ENCODE results near the gene GRIK4.

Gene GRIK4

DNA sequence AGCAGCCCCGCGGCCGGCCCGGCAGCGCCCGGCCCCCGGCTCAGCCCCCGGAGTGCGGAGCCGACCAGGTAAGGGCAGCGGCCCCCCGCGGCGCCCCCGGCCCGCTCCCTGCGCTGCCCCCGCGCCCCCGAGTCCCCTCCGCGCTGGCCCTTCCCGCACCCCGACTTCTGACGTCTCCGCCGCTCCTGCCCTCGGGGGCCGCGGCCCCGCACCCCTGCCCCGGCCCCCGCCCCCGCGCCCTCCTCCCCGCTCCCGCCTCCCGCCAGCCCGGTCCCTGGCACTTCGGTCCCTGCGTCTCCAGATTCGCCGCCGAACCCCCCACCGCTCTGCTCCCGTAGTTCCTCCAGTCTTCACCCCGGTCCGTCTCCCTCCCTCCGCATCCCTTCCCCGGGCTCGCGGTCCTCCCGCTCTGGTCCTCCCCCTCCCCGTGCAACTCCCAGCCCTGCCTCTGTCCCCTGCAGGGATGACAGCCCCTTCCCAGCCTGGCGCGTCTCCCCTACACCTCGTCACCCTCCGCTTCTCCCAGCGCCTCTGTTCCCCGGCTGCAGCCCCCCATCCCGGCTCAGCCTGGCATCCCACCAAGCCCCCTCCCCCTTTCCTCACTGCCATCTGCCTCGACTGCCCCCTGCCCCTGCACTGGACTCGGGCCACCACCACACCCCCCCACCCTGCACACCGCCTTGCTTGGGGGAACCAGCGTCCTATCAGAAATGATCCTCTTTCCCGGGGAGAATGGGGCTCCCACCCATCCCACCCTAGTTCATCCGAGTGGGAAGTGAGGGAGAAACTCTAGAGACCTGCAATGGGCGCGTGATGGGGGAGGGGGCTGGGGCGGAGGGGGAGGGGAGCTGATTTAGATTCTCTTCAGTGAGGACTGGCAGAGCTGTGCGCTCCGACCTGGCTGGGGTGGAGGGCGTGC, 531 bp downstream of the GRIK4 start:
- DNase-seq: no peak

DNA sequence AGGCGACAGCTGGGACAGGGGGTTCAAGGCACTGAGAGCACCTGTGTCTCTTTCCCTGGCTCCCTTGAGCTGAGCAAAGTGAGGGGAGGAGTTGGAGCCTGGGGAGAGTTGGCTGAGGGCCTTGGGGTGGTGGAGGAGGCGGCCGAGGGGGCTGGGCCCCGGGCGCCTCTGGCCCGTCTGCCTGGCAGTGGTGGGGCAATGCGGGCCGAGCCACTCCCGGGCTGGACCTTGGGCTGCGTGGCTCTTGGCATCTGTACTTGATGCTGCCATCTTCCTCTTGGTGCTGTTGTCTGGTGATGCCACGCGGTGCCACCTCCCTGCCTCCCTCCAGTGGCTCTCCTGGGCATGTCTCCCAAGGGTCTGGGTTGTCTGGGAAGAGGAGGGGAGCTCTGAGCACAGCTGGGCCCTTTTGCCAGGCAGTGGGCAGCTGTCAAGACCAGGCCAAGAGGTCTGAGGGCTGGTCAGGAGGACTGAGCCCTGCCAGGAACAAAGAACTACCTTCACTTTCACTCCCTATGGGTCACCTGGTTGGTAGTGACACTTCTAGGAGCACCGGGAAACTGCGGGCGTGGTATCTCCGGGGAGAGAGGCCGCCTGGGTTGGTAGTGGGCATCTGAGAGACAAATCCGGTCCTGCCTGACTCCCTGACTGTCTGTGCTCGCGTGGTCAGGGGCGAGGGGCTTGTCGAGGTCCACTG, 1.3 kb downstream of the GRIK4 start:
- DNase-seq: no peak

DNA sequence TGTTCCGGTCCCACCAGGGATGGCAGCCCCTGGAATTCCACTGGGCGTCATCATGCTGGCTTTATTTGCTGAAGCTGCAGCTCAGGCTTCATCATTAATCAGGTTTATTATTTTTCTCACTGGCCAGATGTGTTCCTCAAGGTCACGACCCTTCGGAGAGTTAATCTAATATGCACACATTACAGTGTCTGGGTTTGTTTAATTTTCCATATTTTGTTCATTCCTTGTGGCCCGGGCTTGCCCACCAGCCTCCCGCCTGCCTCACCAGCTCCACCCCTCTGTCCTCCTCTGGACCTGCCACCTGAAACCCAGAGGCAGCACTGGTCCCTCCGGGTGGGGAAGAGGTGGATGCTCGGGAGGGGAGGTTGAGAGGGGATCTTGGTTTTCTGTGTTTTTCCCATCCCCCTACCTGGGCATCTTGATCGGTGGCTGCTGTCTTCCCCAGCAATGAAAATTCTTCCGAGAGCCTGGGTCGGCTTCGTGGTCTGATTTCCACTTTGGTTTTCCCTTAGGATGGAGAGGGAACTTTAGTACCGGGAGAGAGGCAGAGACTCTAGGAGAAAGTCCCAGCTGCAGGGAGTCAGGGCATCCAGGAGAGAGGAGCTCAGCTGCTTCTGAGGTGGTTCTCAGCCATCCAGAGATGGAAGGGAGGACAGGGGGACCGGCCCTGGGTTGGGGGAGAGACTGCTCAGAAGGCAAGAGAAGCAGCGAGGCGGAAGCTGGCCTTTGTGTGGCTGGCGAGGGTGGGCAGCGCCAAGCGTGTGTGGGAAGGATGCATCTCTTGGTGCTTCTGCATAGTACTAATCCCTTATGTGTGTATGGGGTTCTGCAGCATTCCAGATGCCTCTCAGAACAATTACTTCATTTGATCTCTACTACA, 2.1 kb downstream of the GRIK4 start:
- no peak for DNase-seq

DNA sequence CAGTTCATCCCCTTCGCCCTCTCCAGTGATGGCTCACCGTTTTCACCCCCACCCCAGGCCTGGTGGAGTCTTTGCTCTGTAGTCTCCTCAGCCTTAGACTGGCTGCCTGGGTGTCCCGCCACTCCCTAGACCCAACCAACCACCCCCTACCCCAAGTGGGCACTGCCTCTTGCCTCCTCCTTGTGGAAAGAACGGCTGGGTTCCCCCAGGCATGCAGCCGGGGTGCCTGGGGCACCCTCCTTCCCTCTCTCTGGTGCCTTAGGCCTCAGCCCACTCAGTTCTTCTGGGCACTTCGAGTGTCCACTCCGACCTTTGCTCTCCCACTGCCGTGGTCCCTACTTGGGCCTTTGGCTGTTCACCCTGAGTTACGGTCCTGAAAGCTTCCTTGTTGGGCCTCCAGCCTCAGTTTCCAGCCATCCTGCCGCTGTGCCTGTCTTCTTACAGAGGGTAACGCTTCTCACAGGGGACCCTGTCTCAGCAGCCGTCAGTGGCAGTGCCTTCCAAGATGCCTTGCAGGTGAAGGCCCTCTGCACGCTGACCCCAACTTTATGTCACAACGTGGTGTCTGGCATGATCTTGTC, 3.1 kb downstream of the GRIK4 start:
- no peak for DNase-seq

- DNase-seq: no peak
Observed at GRCh38 chr11:120515186-120515723, 3.7 kb downstream of the GRIK4 start.

DNA sequence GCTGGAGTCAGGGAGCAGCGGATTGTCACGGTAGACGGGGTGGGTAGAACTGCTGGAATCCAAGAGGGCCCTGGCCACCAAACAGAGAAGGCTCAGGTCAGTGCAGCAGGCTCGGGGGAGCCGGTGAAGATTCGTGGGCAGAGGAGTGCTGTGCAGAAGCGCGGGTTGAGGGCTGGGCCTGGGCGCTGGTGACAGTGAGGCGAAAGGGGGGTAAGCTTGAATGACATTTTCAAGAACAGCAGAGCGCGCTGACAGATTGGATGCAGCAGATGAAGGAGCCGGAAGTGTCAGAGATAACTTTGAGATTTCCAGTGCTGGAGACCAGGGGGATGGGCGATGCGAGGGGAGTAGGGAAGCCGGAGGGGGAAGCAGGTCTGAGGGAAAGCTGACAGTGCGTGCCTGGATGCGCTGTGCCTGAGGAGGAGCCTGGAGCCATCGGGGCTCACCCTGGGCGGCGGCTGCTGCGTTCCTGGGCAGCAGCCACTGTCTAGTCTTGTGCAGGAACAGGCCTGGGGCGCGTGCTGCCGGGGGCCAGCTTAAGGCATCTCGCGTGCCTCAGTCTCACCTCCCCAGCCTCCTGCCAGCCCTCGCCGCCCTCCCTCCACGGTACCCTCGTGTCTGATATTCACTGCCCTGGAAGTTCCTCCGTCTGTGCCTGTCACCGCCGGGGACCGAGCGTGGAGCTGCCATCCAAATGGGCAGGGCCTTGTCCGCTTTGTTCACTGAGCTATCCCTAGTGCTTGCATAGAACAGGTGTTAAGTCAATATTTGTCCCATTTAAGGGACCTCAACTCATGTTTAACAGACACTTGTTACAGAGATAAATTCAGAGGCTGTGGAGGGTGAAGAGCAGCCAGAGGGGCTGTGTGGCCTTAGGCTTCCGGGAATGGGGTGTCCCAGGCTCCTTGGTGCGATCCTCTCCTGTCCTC, 5.2 kb downstream of the GRIK4 start:
- no peak for DNase-seq

- no peak for DNase-seq
Observed at GRCh38 chr11:120517390-120517761, 5.8 kb downstream of the GRIK4 start.

DNA sequence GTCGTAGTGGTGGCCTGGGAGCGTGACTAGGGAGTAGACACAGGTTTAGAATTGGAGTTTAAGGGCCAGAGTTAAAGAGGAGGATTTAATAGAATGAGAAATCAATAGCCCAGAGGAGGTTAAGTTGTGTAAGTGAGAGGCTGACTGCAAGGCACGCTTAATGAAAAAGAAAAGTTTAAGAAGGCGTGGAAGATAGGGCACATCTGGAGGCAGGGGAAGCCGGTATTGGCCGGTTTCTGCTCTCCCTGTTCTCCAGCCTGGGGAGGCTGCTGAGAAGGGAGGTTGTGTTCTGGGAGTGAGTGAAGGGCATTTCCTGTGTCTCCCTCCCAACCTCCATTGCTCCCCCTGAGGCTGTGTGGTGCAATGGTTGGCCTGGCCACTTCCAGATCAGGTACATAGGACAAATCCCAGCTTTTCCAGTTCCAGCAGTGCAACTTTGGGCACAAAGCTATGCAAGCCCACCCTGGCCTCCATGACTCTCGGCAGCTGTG, 6.3 kb downstream of the GRIK4 start:
- DNase-seq: no peak

- DNase-seq: no peak
Observed at GRCh38 chr11:120518356-120518755, 6.8 kb downstream of the GRIK4 start.

- DNase-seq: no peak
Observed at GRCh38 chr11:120519474-120519873, 7.9 kb downstream of the GRIK4 start.

- no peak for DNase-seq
Observed at GRCh38 chr11:120520091-120520822, 8.7 kb downstream of the GRIK4 start.

GRCh38 chr11:120521176-120521575, 9.6 kb downstream of the GRIK4 start:
- no peak for DNase-seq

GRCh38 chr11:120522021-120522420, 10.5 kb downstream of the GRIK4 start:
- no peak for DNase-seq

- no peak for DNase-seq
Observed at GRCh38 chr11:120522736-120523135, 11.2 kb downstream of the GRIK4 start.

DNA sequence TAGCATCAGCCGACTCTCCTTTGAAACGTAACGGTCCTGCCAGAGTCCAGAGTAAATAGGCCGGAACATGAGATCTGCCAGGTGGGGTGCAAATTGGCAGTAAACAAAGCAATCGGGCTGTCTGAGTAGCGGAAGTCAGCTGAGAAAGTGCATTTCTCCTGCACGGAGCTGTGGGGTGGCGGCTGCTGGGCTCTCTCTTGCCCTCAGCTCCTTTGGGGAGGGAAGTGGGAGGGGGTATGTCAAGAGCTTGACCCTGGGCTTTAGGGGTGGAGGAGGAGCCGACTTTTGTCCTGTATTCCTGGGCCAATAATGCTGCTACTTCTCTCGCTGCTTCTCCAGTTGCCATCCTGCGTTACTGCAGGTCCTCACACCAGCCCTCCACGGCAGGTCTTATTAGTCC, 11.6 kb downstream of the GRIK4 start:
- DNase-seq: no peak

GRCh38 chr11:120524536-120525085, 13.1 kb downstream of the GRIK4 start:
- no peak for DNase-seq

- no peak for DNase-seq
Observed at GRCh38 chr11:120525261-120526171, 14.0 kb downstream of the GRIK4 start.

DNA sequence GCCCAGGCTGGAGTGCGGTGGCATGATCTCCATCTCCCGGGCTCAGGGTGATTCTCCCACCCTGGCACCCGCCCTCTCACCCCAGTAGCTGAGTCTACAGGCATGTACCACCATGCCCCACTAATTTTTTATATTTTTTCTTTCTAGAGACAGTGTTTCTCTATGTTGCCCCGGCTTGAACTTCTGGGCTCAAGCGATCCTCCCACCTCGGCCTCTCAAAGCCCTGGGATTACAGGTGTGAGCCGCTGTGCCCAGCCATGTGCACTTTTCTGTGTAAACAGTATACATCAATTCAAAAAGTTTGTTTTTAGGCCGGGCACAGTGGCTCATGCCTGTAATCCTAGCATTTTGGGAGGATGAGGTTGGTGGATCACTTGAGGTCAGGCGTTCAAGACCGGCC, 14.7 kb downstream of the GRIK4 start:
- DNase-seq: no peak

- no peak for DNase-seq
Observed at GRCh38 chr11:120527111-120527761, 15.7 kb downstream of the GRIK4 start.

Data from activated naive CD4-positive, alpha-beta T cell treated with Interleukin-2 at 50 U/mL for 16 hours (primary cell).